Caco-2 (cell line): ENCODE data around the gene ABCC9. TPM values are rescaled to one million over a fixed set of nuclear protein-coding genes. Genes with fewer than 3 reads are reported as not detected.

Experiments used
- BruUV-seq: library from RNA; stranded (reverse); fragments of 400-500 nt; replicated peaks from 2 replicates; lab custom pipeline; 2021; lab: Mats Ljungman, UMichigan
- CTCF ChIA-PET: fragments of 300-600 bp; sonication (Branson Sonifier 250); formaldehyde crosslinking; loops from one replicate; lab custom pipeline; 2022; ENCODE audit warnings: antibody characterized with exemption; lab: Charles Lee
- POLR2A ChIA-PET: fragments of 300-600 bp; sonication (Branson Sonifier 250); formaldehyde crosslinking; loops from one replicate; lab custom pipeline; 2022; ENCODE audit warnings: antibody characterized with exemption; lab: Charles Lee
- DNase-seq, 2 experiments: peaks; one replicate each; pipeline versions ENCODE4 v3.0.0 to v3.0.0-alpha.2; 2020 to 2022
- H3K27me3 ChIP-seq: replicated peaks from 2 replicates; pipeline ENCODE4 v1.6.0; 2011; ENCODE audit warnings: low read length; ENCODE audit not compliant: control insufficient read depth, insufficient read depth
- H3K36me3 ChIP-seq: 2 replicates; pipeline ENCODE4 v1.5.1; 2011; ENCODE audit warnings: low read length; ENCODE audit not compliant: control insufficient read depth, insufficient read depth
- H3K4me1 ChIP-seq: fragments of 250-450 bp; sonication (Bioruptor Pico); 2 replicates; pipeline ENCODE4 v1.5.1; 2020; ENCODE audit warnings: mild to moderate bottlenecking
- H3K4me3 ChIP-seq: 2 replicates; pipeline ENCODE4 v1.5.1; 2011; ENCODE audit warnings: low read depth, mild to moderate bottlenecking, control low read depth, low read length
- H3K9me3 ChIP-seq: fragments of 250-450 bp; sonication (Bioruptor Pico); 2 replicates; pipeline ENCODE4 v1.5.1; 2020; ENCODE audit warnings: mild to moderate bottlenecking, moderate library complexity
- H3K27ac Mint-ChIP-seq: one replicate; pipeline ENCODE4 v1.8.0; 2022; ENCODE audit warnings: mixed read lengths; ENCODE audit not compliant: unreplicated experiment
- H3K27me3 Mint-ChIP-seq: one replicate; pipeline ENCODE4 v1.8.0; 2022; ENCODE audit warnings: mixed read lengths; ENCODE audit not compliant: insufficient read depth, unreplicated experiment
- H3K36me3 Mint-ChIP-seq: one replicate; pipeline ENCODE4 v1.8.0; 2022; ENCODE audit warnings: mild to moderate bottlenecking, mixed read lengths; ENCODE audit not compliant: insufficient read depth, unreplicated experiment
- H3K4me1 Mint-ChIP-seq: one replicate; pipeline ENCODE4 v1.8.0; 2022; ENCODE audit warnings: low read depth, mixed read lengths; ENCODE audit not compliant: unreplicated experiment
- H3K4me3 Mint-ChIP-seq: one replicate; pipeline ENCODE4 v1.8.0; 2022; ENCODE audit warnings: mild to moderate bottlenecking, moderate library complexity, mixed read lengths; ENCODE audit not compliant: unreplicated experiment
- H3K9me3 Mint-ChIP-seq: one replicate; pipeline ENCODE4 v1.8.0; 2022; ENCODE audit warnings: mixed read lengths; ENCODE audit not compliant: unreplicated experiment
- intact Hi-C: fragments of 100-400 bp; cut with micrococcal nuclease; formaldehyde crosslinking; loops from one replicate; pipeline ENCODE4 v1.10.0; 2022; ENCODE audit not compliant: unreplicated experiment
- total RNA-seq: library from RNA; stranded (reverse); gene quantifications from 2 replicates; pipeline ENCODE4 v1.2.3, GENCODE V29; 2022
- TF ChIP-seq, protein P1 (sequence below), 2 experiments: fragments of 200-600 bp in 1 of 2; IDR thresholded peaks; 1 replicate in 1 of 2; 2 replicates in 1 of 2; pipeline versions ENCODE4 v1.5.1 to v1.8.0; 2011 to 2022; ENCODE audit warnings: antibody characterized with exemption in 1 of 2, control low read depth in 1 of 2, inconsistent platforms in 1 of 2, low read depth in 1 of 2, low read length in 1 of 2, mild to moderate bottlenecking in 1 of 2, moderate library complexity in 1 of 2; ENCODE audit not compliant: insufficient read depth in 1 of 2, severe bottlenecking in 1 of 2, unreplicated experiment in 1 of 2

Gene ABCC9
- total RNA-seq, 1 experiment from 2014 or later = 130 TPM

- Mint-ChIP-seq H3K27me3 (no peaks in the 10 kb centered on the region), H3K27ac (no peak overlapping the region), H3K4me3 (no peak overlapping the region), H3K9me3 (no peaks in the 10 kb centered on the region), H3K4me1 (peaks cover 6% of the 10 kb centered on the region), H3K36me3 (peaks cover 41% of the 10 kb centered on the region)
- Histone ChIP-seq H3K36me3 (no peaks in the 10 kb centered on the region), H3K4me1 (no peaks in the 10 kb centered on the region), H3K4me3 (no peak overlapping the region), H3K27me3 (no peaks in the 10 kb centered on the region), H3K9me3 (no peaks in the 10 kb centered on the region)
- intact Hi-C loops = no loop called here
- ChIA-PET CTCF (no interaction called here), POLR2A (interaction anchor here (0.7 kb wide), 1 partner anchor 74 kb away, joined by 3 read pairs; the partner anchor contains the start of gene KCNJ8)
- TF ChIP-seq, protein P1, sequence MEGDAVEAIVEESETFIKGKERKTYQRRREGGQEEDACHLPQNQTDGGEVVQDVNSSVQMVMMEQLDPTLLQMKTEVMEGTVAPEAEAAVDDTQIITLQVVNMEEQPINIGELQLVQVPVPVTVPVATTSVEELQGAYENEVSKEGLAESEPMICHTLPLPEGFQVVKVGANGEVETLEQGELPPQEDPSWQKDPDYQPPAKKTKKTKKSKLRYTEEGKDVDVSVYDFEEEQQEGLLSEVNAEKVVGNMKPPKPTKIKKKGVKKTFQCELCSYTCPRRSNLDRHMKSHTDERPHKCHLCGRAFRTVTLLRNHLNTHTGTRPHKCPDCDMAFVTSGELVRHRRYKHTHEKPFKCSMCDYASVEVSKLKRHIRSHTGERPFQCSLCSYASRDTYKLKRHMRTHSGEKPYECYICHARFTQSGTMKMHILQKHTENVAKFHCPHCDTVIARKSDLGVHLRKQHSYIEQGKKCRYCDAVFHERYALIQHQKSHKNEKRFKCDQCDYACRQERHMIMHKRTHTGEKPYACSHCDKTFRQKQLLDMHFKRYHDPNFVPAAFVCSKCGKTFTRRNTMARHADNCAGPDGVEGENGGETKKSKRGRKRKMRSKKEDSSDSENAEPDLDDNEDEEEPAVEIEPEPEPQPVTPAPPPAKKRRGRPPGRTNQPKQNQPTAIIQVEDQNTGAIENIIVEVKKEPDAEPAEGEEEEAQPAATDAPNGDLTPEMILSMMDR (IDR thresholded peaks at IDR 0.05; ENCODE audit: insufficient read depth in 1 of 2, low read depth in 1 of 2, low read length in 1 of 2, severe bottlenecking in 1 of 2, unreplicated experiment in 1 of 2) = no peak
- DNase-seq = no peak
- no TSS peak for BruUV-seq
These were observed 93.0 kb downstream of the ABCC9 start for GRCh38 chr12:21848192-21848591.

GRCh38 chr12:21843795-21844194 is 97.4 kb downstream of the ABCC9 start:
- TF ChIP-seq, protein P1 (IDR thresholded peaks at IDR 0.05; ENCODE audit: insufficient read depth in 1 of 2, low read depth in 1 of 2, low read length in 1 of 2, severe bottlenecking in 1 of 2, unreplicated experiment in 1 of 2) = no peak
- BruUV-seq = no TSS peak
- H3K9me3 Mint-ChIP-seq = no peaks in the 10 kb centered on the region
- Histone ChIP-seq H3K27me3 (no peaks in the 10 kb centered on the region), H3K36me3 (no peaks in the 10 kb centered on the region), H3K9me3 (no peaks in the 10 kb centered on the region), H3K4me3 (no peak overlapping the region), H3K4me1 (no peaks in the 10 kb centered on the region)
- intact Hi-C loops = no loop called here
- peaks cover 5% of the 10 kb centered on the region for H3K4me1 Mint-ChIP-seq
- H3K36me3 Mint-ChIP-seq = peaks cover 33% of the 10 kb centered on the region
- no peak overlapping the region for H3K4me3 Mint-ChIP-seq
- no peak for DNase-seq
- ChIA-PET POLR2A (no interaction called here), CTCF (no interaction called here)
- H3K27ac Mint-ChIP-seq = no peak overlapping the region
- no peaks in the 10 kb centered on the region for H3K27me3 Mint-ChIP-seq

DNA sequence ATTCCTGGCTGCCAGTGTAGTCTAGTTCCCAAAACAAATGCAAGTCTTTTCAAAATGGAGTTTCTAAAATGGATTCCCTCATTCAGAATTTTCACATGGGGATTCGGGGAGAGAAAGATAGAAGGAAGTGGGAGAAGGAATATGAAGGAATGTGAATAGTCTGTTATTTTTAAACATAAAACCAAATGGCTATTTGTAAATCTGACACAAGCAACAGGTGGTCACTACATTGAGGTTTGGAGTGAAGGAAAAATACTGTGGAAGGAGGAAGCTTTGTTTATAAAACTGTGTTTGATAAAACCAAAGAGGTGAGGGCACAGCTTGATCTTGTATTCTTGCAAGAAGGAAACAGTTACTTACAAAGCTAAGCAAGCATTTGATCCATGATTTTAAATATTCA is 101.5 kb downstream of the ABCC9 start:
- H3K4me3 Mint-ChIP-seq = no peak overlapping the region
- intact Hi-C loops = no loop called here
- no peaks in the 10 kb centered on the region for H3K36me3 ChIP-seq
- no peak overlapping the region for H3K4me3 ChIP-seq
- CTCF ChIA-PET = no interaction called here
- no peaks in the 10 kb centered on the region for H3K27me3 ChIP-seq
- no peak overlapping the region for H3K27ac Mint-ChIP-seq
- no peaks in the 10 kb centered on the region for H3K9me3 Mint-ChIP-seq
- DNase-seq = no peak
- peaks cover 35% of the 10 kb centered on the region for H3K36me3 Mint-ChIP-seq
- no peaks in the 10 kb centered on the region for H3K27me3 Mint-ChIP-seq
- no peaks in the 10 kb centered on the region for H3K9me3 ChIP-seq
- H3K4me1 Mint-ChIP-seq = no peaks in the 10 kb centered on the region
- POLR2A ChIA-PET = no interaction called here
- TF ChIP-seq, protein P1 (IDR thresholded peaks at IDR 0.05; ENCODE audit: insufficient read depth in 1 of 2, low read depth in 1 of 2, low read length in 1 of 2, severe bottlenecking in 1 of 2, unreplicated experiment in 1 of 2) = no peak
- no TSS peak for BruUV-seq
- H3K4me1 ChIP-seq = no peaks in the 10 kb centered on the region
